Panc1 (cell line): ENCODE measurements around the gene MXD4. TPM values are rescaled to one million over a fixed set of nuclear protein-coding genes. Genes with fewer than 3 reads are reported as not detected.
"Not testable (repeated sequence)": the region's sequence is repeated elsewhere in the genome, so short reads cannot be mapped to it uniquely, and the experiment has no call there.

Experiments
- ATAC-seq: fragments of 200-7000 bp; cut with Tn5 transposase; 2 replicates; pipeline ENCODE4 v1.9.1; 2020; ENCODE audit warnings: mild to moderate bottlenecking, moderate library complexity
- BruUV-seq: library from RNA; stranded (reverse); fragments of 400-500 nt; replicated peaks from 2 replicates; lab custom pipeline; 2021; lab: Mats Ljungman, UMichigan
- CTCF ChIA-PET: fragments of 300-600 bp; sonication (Branson Sonifier 250); formaldehyde crosslinking; loops from one replicate; lab custom pipeline; 2022; ENCODE audit warnings: antibody characterized with exemption; lab: Charles Lee
- POLR2A ChIA-PET: fragments of 300-600 bp; sonication (Branson Sonifier 250); formaldehyde crosslinking; loops from one replicate; lab custom pipeline; 2022; ENCODE audit warnings: antibody characterized with exemption; lab: Charles Lee
- DNase-seq: peaks from one replicate; pipeline ENCODE4 v3.0.0-alpha.2; 2010; ENCODE audit warnings: low read depth, low spot score
- H3K27ac ChIP-seq: 2 replicates; pipeline ENCODE4 v1.5.1; 2011; ENCODE audit warnings: mild to moderate bottlenecking, low read length, inconsistent platforms
- H3K27me3 ChIP-seq: fragments of 200-500 bp; sonication (Bioruptor generic); 2 replicates; pipeline ENCODE4 v1.6.0; 2014; ENCODE audit warnings: low read length, inconsistent platforms; ENCODE audit not compliant: control insufficient read depth, insufficient read depth
- H3K36me3 ChIP-seq: fragments of 200-500 bp; sonication (Bioruptor generic); 2 replicates; pipeline ENCODE4 v1.5.1; 2014; ENCODE audit warnings: inconsistent platforms, mild to moderate bottlenecking, low read length, moderate library complexity; ENCODE audit not compliant: control insufficient read depth, insufficient read depth
- H3K4me1 ChIP-seq: 2 replicates; pipeline ENCODE4 v1.5.1; 2011; ENCODE audit warnings: inconsistent platforms, mild to moderate bottlenecking, low read length, moderate library complexity; ENCODE audit not compliant: control insufficient read depth, insufficient read depth
- H3K4me3 ChIP-seq, 2 experiments: 2 replicates each; pipeline ENCODE4 v1.5.1; 2011 to 2012; ENCODE audit warnings: low read depth in 2 of 2, low read length in 2 of 2, mild to moderate bottlenecking in 2 of 2, inconsistent platforms in 1 of 2, moderate library complexity in 1 of 2
- H3K9me3 ChIP-seq: fragments of 200-500 bp; sonication (Bioruptor generic); 2 replicates; pipeline ENCODE4 v1.5.1; 2014; ENCODE audit warnings: low read depth, mild to moderate bottlenecking, inconsistent platforms, low read length, moderate library complexity; ENCODE audit not compliant: control insufficient read depth, insufficient read depth
- POLR2AphosphoS5 ChIP-seq: IDR thresholded peaks from 2 replicates; pipeline ENCODE4 v1.6.1; 2012; ENCODE audit warnings: mild to moderate bottlenecking, low read depth, low read length, moderate library complexity
- SIN3A ChIP-seq: IDR thresholded peaks from 2 replicates; pipeline ENCODE4 v1.6.1; 2012; ENCODE audit warnings: low read depth, mild to moderate bottlenecking, low read length, moderate library complexity, borderline replicate concordance; ENCODE audit not compliant: insufficient read depth
- TCF7L2 ChIP-seq: IDR thresholded peaks from 2 replicates; pipeline ENCODE4 v1.6.1; 2011; ENCODE audit warnings: mild to moderate bottlenecking, low read depth, low read length, inconsistent platforms
- in situ Hi-C: cut with HindIII; loops from 2 replicates; pipeline ENCODE4 v1.10.0; 2016; ENCODE audit warnings: low sequenced_read_pairs, low pct_unique_long_range_greater_than_20kb
- intact Hi-C: fragments of 100-400 bp; cut with micrococcal nuclease; formaldehyde crosslinking; loops from one replicate; pipeline ENCODE4 v1.10.0; 2022; ENCODE audit not compliant: unreplicated experiment
- total RNA-seq: library from RNA; stranded (reverse); gene quantifications from one replicate; pipeline ENCODE4 v1.2.1, GENCODE V29; 2021; ENCODE audit not compliant: unreplicated experiment
- TF ChIP-seq, protein P1 (sequence below): fragments of 450-650 bp; IDR thresholded peaks from 2 replicates; pipeline ENCODE4 v1.5.1; 2017; ENCODE audit warnings: mild to moderate bottlenecking
- TF ChIP-seq, protein P2 (sequence below), 2 experiments: IDR thresholded peaks; 2 replicates each; pipeline ENCODE4 v1.6.1; 2011 to 2012; ENCODE audit warnings: low read depth in 2 of 2, control low read depth in 1 of 2, low read length in 1 of 2, mild to moderate bottlenecking in 1 of 2, moderate library complexity in 1 of 2; ENCODE audit not compliant: insufficient read depth in 1 of 2

MXD4 gene
- total RNA-seq, 1 experiment from 2014 or later, result 32.7 TPM

DNA sequence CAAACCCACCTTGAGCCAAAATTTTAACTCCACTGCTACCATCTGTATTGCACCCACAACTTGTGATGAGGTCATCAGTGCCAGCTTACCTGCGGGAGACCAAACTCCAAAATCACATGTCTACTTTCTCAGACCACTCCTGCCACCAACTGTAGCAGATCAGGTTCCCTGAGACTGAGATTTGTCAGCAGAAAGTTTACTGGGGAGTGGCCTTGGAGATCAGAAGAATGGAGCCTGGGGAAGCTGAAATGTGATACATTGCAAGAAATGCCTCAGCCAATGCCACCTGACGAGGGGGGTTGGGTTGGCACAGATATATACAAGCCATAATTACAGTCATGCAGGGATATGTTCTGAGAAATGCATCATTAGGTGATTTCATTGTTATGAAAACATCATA is 39.1 kb downstream of the MXD4 start:
- Histone ChIP-seq H3K4me3 (no peak overlapping the region), H3K9me3 (no peaks in the 10 kb centered on the region), H3K4me1 (no peaks in the 10 kb centered on the region; the same call in 1 of the 2 replicates), H3K27ac (no peak overlapping the region), H3K27me3 (no peaks in the 10 kb centered on the region), H3K36me3 (peaks cover 2% of the 10 kb centered on the region)
- ATAC-seq (no peak), DNase-seq (no peak)
- intact Hi-C loops, result no loop called here
- in situ Hi-C loops, result no loop called here
- ChIA-PET CTCF (no interaction called here), POLR2A (no interaction called here)
- no peak for TF ChIP-seq SIN3A
- TF ChIP-seq, protein P1, sequence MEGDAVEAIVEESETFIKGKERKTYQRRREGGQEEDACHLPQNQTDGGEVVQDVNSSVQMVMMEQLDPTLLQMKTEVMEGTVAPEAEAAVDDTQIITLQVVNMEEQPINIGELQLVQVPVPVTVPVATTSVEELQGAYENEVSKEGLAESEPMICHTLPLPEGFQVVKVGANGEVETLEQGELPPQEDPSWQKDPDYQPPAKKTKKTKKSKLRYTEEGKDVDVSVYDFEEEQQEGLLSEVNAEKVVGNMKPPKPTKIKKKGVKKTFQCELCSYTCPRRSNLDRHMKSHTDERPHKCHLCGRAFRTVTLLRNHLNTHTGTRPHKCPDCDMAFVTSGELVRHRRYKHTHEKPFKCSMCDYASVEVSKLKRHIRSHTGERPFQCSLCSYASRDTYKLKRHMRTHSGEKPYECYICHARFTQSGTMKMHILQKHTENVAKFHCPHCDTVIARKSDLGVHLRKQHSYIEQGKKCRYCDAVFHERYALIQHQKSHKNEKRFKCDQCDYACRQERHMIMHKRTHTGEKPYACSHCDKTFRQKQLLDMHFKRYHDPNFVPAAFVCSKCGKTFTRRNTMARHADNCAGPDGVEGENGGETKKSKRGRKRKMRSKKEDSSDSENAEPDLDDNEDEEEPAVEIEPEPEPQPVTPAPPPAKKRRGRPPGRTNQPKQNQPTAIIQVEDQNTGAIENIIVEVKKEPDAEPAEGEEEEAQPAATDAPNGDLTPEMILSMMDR, result no peak
- no peak for TF ChIP-seq POLR2AphosphoS5
- TF ChIP-seq TCF7L2, result no peak
- BruUV-seq, result no TSS peak

DNA sequence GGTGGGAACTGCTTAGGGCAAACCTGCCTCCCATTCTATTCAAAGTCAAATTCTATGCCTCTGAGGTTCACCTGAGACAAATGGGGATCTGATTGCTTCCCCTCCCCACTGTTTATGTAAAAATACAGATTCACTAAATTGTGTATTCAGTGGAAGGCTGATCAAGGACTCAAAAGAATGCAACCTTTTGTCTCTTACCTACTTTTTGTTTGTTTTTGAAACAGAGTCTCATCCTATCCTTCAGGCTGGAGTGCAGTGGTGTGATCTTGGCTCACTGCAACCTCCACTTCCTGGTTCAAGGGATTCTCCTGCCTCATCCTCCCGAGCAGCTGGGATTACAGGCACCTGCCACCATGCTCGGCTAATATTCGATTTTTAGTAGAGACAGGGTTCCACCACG is 40.5 kb downstream of the MXD4 start:
- H3K4me1 ChIP-seq, H3K27me3 ChIP-seq, in situ Hi-C loops, intact Hi-C loops, POLR2A ChIA-PET, BruUV-seq, DNase-seq, ATAC-seq, H3K27ac ChIP-seq, H3K36me3 ChIP-seq, CTCF ChIA-PET, H3K9me3 ChIP-seq, H3K4me3 ChIP-seq: not testable (repeated sequence)

DNA sequence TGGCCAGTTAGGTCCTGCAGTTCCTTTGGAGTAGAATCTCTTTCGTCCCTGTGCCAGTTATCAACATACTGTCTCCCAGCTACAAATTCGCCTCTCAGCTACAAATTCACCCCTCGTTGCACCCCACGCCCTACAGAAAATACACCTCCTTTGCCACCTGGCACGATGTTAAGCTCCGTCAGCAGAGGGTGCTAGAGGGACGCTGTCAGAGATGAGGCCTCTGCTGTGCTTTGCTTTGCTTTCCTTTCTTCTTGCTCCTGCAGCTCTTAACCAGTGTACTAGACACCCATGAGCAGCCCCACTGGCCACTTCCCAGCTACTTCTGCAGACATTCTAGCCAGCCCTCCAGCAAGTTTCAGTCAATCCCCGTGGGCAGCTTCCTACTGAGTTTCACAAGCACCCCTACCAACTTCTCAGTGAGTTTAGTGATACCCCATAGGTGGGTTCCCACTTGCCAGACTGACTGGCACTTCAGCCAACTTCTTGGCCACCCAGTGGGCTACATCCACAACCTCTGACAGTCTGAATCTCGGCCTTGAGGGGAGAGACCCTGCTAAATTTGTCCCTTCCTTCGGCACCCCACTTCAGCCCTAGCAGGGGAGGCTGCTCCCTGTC is 41.8 kb downstream of the MXD4 start:
- POLR2A ChIA-PET, result no interaction called here
- intact Hi-C loops, result no loop called here
- CTCF ChIA-PET, result interaction anchor here (0.5 to 1.0 kb wide), 6 partner anchors 39 to 873 kb away, joined by 3 to 10 read pairs (median 4); no protein-coding TSS in a partner anchor
- Histone ChIP-seq H3K9me3 (no peaks in the 10 kb centered on the region), H3K36me3 (peaks cover 2% of the 10 kb centered on the region), H3K4me3 (no peak overlapping the region), H3K4me1 (no peaks in the 10 kb centered on the region; the same call in 1 of the 2 replicates), H3K27ac (no peak overlapping the region), H3K27me3 (no peaks in the 10 kb centered on the region)
- TF ChIP-seq, protein P2, sequence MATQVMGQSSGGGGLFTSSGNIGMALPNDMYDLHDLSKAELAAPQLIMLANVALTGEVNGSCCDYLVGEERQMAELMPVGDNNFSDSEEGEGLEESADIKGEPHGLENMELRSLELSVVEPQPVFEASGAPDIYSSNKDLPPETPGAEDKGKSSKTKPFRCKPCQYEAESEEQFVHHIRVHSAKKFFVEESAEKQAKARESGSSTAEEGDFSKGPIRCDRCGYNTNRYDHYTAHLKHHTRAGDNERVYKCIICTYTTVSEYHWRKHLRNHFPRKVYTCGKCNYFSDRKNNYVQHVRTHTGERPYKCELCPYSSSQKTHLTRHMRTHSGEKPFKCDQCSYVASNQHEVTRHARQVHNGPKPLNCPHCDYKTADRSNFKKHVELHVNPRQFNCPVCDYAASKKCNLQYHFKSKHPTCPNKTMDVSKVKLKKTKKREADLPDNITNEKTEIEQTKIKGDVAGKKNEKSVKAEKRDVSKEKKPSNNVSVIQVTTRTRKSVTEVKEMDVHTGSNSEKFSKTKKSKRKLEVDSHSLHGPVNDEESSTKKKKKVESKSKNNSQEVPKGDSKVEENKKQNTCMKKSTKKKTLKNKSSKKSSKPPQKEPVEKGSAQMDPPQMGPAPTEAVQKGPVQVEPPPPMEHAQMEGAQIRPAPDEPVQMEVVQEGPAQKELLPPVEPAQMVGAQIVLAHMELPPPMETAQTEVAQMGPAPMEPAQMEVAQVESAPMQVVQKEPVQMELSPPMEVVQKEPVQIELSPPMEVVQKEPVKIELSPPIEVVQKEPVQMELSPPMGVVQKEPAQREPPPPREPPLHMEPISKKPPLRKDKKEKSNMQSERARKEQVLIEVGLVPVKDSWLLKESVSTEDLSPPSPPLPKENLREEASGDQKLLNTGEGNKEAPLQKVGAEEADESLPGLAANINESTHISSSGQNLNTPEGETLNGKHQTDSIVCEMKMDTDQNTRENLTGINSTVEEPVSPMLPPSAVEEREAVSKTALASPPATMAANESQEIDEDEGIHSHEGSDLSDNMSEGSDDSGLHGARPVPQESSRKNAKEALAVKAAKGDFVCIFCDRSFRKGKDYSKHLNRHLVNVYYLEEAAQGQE (IDR thresholded peaks at IDR 0.05; ENCODE audit: insufficient read depth in 1 of 2, low read depth in 2 of 2, low read length in 1 of 2), result no peak
- TF ChIP-seq SIN3A, result no peak
- TF ChIP-seq, protein P1, result peak; percentile 87
- TF ChIP-seq POLR2AphosphoS5, result no peak
- BruUV-seq, result no TSS peak
- DNase-seq, result peak; percentile 61
- in situ Hi-C loops, result no loop called here
- ATAC-seq, result peak; percentile 90
